CD4-positive, alpha-beta T cell treated with Interleukin-4 for 4 hours (primary cell): Measurements from ENCODE around the gene POMZP3.
A peak's percentile ranks its signal among the peaks of the same experiment; 100 is the strongest.
"Not testable (repeated sequence)": the region's sequence is repeated elsewhere in the genome, so short reads cannot be mapped to it uniquely, and the experiment has no call there.

Source experiments
- DNase-seq: peaks from one replicate; pipeline ENCODE4 v3.0.0-alpha.2; 2020

POMZP3 gene

GRCh38 chr7:76626989-76627642, at the start of gene POMZP3:
Gene POMZP3, minus strand, starts transcription at chr7:76627279. Its CDS starts 1,215 bp downstream, at chr7:76626064.
- peak; percentile 32 for DNase-seq

GRCh38 chr7:76675783-76676182, 48.7 kb upstream of the POMZP3 start:
- DNase-seq: not testable (repeated sequence)

GRCh38 chr7:76673346-76673745, 46.3 kb upstream of the POMZP3 start:
- not testable (repeated sequence) for DNase-seq

GRCh38 chr7:76659212-76659611, 32.1 kb upstream of the POMZP3 start:
- not testable (repeated sequence) for DNase-seq

- not testable (repeated sequence) for DNase-seq
Measured at GRCh38 chr7:76656425-76656824, 29.3 kb upstream of the POMZP3 start.

GRCh38 chr7:76642620-76643019, 15.5 kb upstream of the POMZP3 start:
- not testable (repeated sequence) for DNase-seq

- not testable (repeated sequence) for DNase-seq
Measured at GRCh38 chr7:76637061-76637691, 10.1 kb upstream of the POMZP3 start.

GRCh38 chr7:76626581-76626980, 498 bp downstream of the POMZP3 start:
- DNase-seq: not testable (repeated sequence)

- not testable (repeated sequence) for DNase-seq
Measured at GRCh38 chr7:76619439-76620190, 7.5 kb downstream of the POMZP3 start.

GRCh38 chr7:76613783-76614182, 13.3 kb downstream of the POMZP3 start:
- DNase-seq: not testable (repeated sequence)

GRCh38 chr7:76612232-76612631, 14.8 kb downstream of the POMZP3 start:
- not testable (repeated sequence) for DNase-seq

- DNase-seq: not testable (repeated sequence)
Measured at GRCh38 chr7:76609864-76610263, 17.2 kb downstream of the POMZP3 start.

- DNase-seq: not testable (repeated sequence)
Measured at GRCh38 chr7:76608469-76608868, 18.6 kb downstream of the POMZP3 start.

- peak; percentile 64 for DNase-seq
Measured at GRCh38 chr7:76606027-76606426, 21.1 kb downstream of the POMZP3 start.

GRCh38 chr7:76600650-76601049, 26.4 kb downstream of the POMZP3 start:
- not testable (repeated sequence) for DNase-seq

- DNase-seq: not testable (repeated sequence)
Measured at GRCh38 chr7:76600116-76600482, 27.0 kb downstream of the POMZP3 start.

- not testable (repeated sequence) for DNase-seq
Measured at GRCh38 chr7:76598590-76599264, 28.4 kb downstream of the POMZP3 start.

GRCh38 chr7:76597288-76597687, 29.8 kb downstream of the POMZP3 start:
- not testable (repeated sequence) for DNase-seq

GRCh38 chr7:76592694-76593093, 34.4 kb downstream of the POMZP3 start:
- DNase-seq: not testable (repeated sequence)

- not testable (repeated sequence) for DNase-seq
Measured at GRCh38 chr7:76591602-76592304, 35.3 kb downstream of the POMZP3 start.

- not testable (repeated sequence) for DNase-seq
Measured at GRCh38 chr7:76591033-76591432, 36.0 kb downstream of the POMZP3 start.

GRCh38 chr7:76588586-76588985, 38.5 kb downstream of the POMZP3 start:
- DNase-seq: not testable (repeated sequence)
